ENCODE data around the gene SMARCE1.

SMARCE1 gene

DNA sequence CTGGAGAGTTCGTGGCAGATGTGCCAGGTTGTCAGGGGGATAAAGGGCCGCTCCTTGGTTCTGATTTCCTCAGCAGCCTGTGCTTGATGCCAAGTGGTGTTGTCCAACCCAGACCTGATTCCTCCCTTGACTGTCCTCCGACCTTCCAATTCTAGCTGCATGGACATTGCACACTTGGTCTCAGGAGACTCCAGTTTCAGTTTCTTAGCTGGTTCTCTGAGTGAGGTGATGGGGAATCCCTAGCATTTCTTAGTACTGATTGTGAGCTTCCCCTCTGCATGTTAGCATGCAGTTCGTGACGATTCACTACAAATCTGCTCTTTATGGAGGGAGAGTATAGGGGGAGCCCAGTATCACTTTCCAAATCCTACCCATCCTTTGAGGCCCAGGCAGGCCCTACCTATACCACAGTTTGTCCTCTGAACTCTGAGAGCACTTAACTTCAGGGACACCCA lies 70.0 kb downstream of the SMARCE1 start:
- Histone ChIP-seq H3K27ac (ENCODE audit: low read depth, low read length, poor library complexity, severe bottlenecking) (no peak overlapping the region), H3K4me3 (ENCODE audit: low read depth, low read length, poor library complexity, severe bottlenecking) (no peak overlapping the region), H3F3A (ENCODE audit: insufficient read depth, low read length) (no peaks in the 10 kb centered on the region), H2AFZ (ENCODE audit: low read length) (no peak overlapping the region), H3K9me3 (ENCODE audit: low read length) (peaks cover 7% of the 10 kb centered on the region; the same call in 1 of the 2 replicates), H3K27me3 (ENCODE audit: insufficient read depth, low read length) (no peaks in the 10 kb centered on the region), H3K9me2 (ENCODE audit: low read depth, low read length) (no peaks in the 10 kb centered on the region), H3K36me3 (ENCODE audit: insufficient read depth, low read length) (no peaks in the 10 kb centered on the region; the same call in 1 of the 2 replicates), H3K79me2 (ENCODE audit: insufficient read depth, low read length) (no peaks in the 10 kb centered on the region), H3K4me2 (ENCODE audit: low read length) (no peak overlapping the region), H3K4me1 (ENCODE audit: insufficient read depth, low read length, severe bottlenecking) (peaks cover 11% of the 10 kb centered on the region), H4K20me1 (ENCODE audit: insufficient read depth, low read length) (no peaks in the 10 kb centered on the region), H3K9ac (ENCODE audit: low read length) (no peak overlapping the region)
- no peak for TF ChIP-seq EZH2 (IDR thresholded peaks at IDR 0.05; ENCODE audit: borderline replicate concordance, low read length)
- TF ChIP-seq, protein P1, sequence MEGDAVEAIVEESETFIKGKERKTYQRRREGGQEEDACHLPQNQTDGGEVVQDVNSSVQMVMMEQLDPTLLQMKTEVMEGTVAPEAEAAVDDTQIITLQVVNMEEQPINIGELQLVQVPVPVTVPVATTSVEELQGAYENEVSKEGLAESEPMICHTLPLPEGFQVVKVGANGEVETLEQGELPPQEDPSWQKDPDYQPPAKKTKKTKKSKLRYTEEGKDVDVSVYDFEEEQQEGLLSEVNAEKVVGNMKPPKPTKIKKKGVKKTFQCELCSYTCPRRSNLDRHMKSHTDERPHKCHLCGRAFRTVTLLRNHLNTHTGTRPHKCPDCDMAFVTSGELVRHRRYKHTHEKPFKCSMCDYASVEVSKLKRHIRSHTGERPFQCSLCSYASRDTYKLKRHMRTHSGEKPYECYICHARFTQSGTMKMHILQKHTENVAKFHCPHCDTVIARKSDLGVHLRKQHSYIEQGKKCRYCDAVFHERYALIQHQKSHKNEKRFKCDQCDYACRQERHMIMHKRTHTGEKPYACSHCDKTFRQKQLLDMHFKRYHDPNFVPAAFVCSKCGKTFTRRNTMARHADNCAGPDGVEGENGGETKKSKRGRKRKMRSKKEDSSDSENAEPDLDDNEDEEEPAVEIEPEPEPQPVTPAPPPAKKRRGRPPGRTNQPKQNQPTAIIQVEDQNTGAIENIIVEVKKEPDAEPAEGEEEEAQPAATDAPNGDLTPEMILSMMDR (IDR thresholded peaks at IDR 0.05; ENCODE audit: low read length): no peak

DNA sequence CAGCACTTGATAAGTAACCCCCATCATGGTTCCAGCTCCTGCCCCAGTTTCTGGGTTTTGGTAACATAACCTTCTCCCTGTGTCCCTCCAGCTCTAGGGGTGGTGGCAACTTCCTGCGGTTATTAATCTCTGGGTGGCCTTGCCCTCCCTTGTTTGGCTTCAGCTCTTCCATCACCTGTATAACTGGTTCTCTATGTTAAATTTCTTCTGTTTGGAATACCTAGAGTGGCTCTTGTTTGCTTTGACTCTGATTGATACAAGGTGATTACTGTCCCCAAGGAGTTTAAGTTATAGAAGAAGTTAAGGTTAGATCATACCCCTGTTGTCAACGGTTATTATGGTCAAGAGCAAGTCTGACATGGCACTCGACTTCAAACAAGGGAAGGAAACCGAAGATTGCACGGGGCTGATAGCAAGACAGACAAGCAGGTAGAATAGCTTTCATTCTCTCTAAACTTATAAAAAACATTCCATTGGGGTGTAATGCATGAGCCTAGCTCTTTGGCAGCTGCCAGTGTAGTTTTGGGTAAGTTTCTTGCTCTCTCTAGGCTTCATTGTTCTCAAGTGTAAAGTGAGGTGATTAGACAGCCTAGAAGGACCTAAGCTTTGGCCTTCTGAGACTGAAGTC lies 71.4 kb downstream of the SMARCE1 start:
- Histone ChIP-seq H3K27me3 (ENCODE audit: insufficient read depth, low read length) (no peaks in the 10 kb centered on the region), H3K4me3 (ENCODE audit: low read depth, low read length, poor library complexity, severe bottlenecking) (no peak overlapping the region), H3F3A (ENCODE audit: insufficient read depth, low read length) (no peaks in the 10 kb centered on the region), H3K9me2 (ENCODE audit: low read depth, low read length) (no peaks in the 10 kb centered on the region), H3K9ac (ENCODE audit: low read length) (no peak overlapping the region), H3K9me3 (ENCODE audit: low read length) (peaks cover 7% of the 10 kb centered on the region; the same call in 1 of the 2 replicates), H2AFZ (ENCODE audit: low read length) (no peak overlapping the region), H3K27ac (ENCODE audit: low read depth, low read length, poor library complexity, severe bottlenecking) (no peak overlapping the region), H4K20me1 (ENCODE audit: insufficient read depth, low read length) (no peaks in the 10 kb centered on the region), H3K4me2 (ENCODE audit: low read length) (no peak overlapping the region), H3K4me1 (ENCODE audit: insufficient read depth, low read length, severe bottlenecking) (no peaks in the 10 kb centered on the region), H3K79me2 (ENCODE audit: insufficient read depth, low read length) (no peaks in the 10 kb centered on the region), H3K36me3 (ENCODE audit: insufficient read depth, low read length) (no peaks in the 10 kb centered on the region; the same call in 1 of the 2 replicates)
- TF ChIP-seq EZH2 (IDR thresholded peaks at IDR 0.05; ENCODE audit: borderline replicate concordance, low read length): no peak
- TF ChIP-seq, protein P1 (IDR thresholded peaks at IDR 0.05; ENCODE audit: low read length): no peak

Measured in OCI-LY1 (cell line).